KOPT-K1 (cell line): ENCODE results near the gene ZNF580.

Experiments used
- H3K27ac ChIP-seq: fragments of 200-600 bp; sonication (generic); 2 replicates; pipeline ENCODE4 v1.5.1; 2016; ENCODE audit warnings: antibody characterized with exemption, mild to moderate bottlenecking, low read depth, low read length; ENCODE audit not compliant: poor library complexity, severe bottlenecking
- H3K36me3 ChIP-seq: fragments of 200-600 bp; sonication (generic); 2 replicates; pipeline ENCODE4 v1.5.1; 2017; ENCODE audit warnings: antibody characterized with exemption, mild to moderate bottlenecking, low read length, moderate library complexity; ENCODE audit not compliant: insufficient read depth
- H3K9me3 ChIP-seq: fragments of 200-600 bp; sonication (generic); 2 replicates; pipeline ENCODE4 v1.5.1; 2017; ENCODE audit warnings: antibody characterized with exemption, low read length, mild to moderate bottlenecking; ENCODE audit not compliant: insufficient read depth, poor library complexity, severe bottlenecking

Gene ZNF580

DNA sequence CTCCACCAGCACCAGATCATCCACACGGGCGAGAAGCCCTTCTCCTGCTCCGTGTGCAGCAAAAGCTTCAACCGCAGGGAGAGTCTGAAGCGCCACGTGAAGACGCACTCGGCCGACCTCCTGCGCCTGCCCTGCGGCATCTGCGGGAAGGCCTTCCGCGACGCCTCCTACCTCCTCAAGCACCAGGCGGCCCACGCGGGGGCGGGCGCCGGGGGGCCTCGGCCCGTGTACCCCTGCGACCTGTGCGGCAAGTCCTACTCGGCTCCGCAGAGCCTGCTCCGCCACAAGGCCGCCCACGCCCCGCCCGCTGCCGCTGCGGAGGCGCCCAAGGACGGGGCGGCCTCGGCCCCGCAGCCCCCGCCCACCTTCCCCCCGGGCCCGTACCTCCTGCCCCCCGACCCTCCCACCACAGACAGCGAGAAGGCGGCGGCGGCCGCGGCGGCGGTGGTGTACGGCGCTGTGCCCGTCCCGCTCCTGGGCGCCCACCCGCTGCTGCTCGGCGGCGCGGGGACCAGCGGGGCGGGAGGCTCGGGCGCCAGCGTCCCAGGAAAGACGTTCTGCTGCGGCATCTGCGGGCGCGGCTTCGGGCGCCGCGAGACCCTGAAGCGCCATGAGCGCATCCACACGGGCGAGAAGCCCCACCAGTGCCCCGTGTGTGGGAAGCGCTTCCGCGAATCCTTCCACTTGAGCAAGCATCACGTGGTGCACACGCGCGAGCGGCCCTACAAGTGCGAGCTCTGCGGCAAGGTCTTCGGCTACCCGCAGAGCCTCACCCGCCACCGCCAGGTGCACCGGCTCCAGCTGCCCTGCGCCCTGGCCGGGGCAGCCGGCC, 25.9 kb upstream of the ZNF580 start:
- Histone ChIP-seq H3K9me3 (no peaks in the 10 kb centered on the region), H3K36me3 (peaks cover 38% of the 10 kb centered on the region), H3K27ac (no peak overlapping the region)

DNA sequence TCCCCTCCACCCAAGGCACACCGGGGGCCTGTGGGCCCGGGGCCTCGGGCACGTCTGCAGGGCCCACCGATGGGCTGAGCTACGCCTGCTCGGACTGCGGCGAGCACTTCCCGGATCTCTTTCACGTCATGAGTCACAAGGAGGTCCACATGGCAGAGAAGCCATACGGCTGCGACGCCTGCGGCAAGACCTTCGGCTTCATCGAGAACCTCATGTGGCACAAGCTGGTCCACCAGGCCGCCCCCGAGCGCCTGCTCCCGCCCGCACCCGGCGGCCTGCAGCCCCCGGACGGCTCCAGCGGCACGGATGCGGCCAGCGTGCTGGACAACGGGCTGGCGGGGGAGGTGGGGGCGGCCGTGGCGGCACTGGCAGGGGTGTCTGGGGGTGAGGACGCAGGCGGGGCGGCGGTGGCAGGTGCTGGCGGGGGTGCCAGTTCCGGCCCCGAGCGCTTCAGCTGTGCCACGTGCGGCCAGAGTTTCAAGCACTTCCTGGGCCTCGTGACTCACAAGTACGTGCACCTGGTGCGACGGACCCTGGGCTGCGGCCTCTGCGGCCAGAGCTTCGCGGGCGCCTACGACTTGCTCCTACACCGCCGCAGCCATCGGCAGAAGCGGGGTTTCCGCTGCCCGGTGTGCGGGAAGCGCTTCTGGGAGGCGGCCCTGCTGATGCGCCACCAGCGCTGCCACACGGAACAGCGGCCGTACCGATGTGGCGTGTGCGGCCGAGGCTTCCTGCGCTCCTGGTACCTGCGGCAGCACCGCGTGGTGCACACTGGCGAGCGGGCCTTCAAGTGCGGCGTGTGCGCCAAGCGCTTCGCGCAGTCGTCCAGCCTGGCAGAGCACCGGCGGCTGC, 25.0 kb upstream of the ZNF580 start:
- no peak overlapping the region for H3K27ac ChIP-seq
- H3K9me3 ChIP-seq, result no peaks in the 10 kb centered on the region
- H3K36me3 ChIP-seq, result peaks cover 32% of the 10 kb centered on the region

DNA sequence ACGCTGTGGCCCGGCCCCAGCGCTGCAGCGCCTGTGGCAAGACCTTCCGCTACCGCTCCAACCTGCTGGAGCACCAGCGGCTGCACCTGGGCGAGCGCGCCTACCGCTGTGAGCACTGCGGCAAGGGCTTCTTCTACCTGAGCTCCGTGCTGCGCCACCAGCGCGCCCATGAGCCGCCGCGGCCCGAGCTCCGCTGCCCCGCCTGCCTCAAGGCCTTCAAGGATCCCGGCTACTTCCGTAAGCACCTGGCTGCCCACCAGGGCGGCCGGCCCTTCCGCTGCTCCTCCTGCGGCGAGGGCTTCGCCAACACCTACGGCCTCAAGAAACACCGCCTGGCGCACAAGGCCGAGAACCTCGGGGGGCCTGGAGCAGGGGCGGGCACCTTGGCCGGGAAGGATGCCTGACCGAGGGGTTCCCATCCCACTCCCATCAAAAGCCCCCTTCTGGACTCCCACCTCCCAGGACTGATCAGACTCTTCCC, 24.4 kb upstream of the ZNF580 start:
- Histone ChIP-seq H3K27ac (no peak overlapping the region), H3K36me3 (peaks cover 32% of the 10 kb centered on the region), H3K9me3 (no peaks in the 10 kb centered on the region)

DNA sequence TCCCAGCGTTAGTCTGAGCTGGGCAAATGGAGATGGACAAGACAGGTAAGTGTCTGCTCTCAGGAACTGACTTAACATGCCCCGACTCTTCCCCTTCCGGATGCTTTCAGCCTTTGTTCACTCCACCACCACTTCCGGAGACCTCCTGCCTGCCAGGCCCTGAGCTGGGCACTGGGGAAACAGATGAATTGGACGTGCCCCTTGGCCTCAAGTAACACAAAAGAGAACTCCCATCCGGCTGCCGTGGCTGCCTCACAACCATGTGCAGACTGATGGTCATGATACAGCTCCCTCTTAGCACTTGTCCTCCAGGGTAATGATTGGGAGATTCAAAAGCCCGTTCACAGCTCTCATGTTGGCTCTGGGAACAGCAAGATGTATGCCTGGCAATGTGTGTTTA, 23.4 kb upstream of the ZNF580 start:
- Histone ChIP-seq H3K27ac (no peak overlapping the region), H3K36me3 (peaks cover 29% of the 10 kb centered on the region), H3K9me3 (no peaks in the 10 kb centered on the region)

DNA sequence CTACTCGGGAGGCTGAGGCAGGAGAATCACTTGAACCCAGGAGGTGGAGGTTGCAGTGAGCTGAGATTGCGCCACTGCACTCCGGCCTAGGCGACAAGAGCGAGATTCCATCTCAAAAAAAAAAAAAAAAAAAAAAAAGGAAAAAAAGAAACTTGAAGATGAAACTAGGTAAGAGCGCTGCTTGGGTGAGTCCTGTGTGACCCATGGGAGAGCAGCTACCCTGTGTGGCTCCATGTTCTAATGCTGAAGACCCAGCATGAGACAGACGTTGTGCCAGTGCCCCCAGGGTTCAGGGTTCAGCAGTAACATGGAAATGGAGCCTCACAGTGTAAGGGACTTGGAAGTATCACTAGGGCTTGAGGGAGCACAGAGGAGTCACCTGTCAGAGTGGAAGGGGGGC, 22.4 kb upstream of the ZNF580 start:
- H3K36me3 ChIP-seq, result peaks cover 29% of the 10 kb centered on the region
- H3K9me3 ChIP-seq, result no peaks in the 10 kb centered on the region
- H3K27ac ChIP-seq, result no peak overlapping the region

DNA sequence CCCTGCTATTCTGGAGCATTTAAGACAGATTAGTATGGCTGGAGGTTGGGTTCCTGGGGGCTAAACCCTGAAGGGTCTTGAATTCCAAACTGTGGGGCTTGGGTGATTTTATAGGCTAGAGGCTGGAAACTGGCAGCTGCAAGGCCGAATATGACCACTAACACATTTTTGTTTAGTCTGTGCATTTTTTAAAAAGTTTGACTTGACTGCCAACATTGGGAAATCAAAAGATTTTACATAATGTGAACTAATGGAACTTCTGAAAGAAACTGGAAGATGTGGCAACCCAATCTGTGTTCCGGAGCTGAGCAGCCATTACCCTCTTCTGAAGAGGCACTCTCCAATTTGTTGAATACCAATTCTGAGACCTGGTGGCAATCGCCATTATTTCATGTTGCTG, 21.5 kb upstream of the ZNF580 start:
- no peaks in the 10 kb centered on the region for H3K9me3 ChIP-seq
- H3K27ac ChIP-seq, result no peak overlapping the region
- H3K36me3 ChIP-seq, result peaks cover 29% of the 10 kb centered on the region

DNA sequence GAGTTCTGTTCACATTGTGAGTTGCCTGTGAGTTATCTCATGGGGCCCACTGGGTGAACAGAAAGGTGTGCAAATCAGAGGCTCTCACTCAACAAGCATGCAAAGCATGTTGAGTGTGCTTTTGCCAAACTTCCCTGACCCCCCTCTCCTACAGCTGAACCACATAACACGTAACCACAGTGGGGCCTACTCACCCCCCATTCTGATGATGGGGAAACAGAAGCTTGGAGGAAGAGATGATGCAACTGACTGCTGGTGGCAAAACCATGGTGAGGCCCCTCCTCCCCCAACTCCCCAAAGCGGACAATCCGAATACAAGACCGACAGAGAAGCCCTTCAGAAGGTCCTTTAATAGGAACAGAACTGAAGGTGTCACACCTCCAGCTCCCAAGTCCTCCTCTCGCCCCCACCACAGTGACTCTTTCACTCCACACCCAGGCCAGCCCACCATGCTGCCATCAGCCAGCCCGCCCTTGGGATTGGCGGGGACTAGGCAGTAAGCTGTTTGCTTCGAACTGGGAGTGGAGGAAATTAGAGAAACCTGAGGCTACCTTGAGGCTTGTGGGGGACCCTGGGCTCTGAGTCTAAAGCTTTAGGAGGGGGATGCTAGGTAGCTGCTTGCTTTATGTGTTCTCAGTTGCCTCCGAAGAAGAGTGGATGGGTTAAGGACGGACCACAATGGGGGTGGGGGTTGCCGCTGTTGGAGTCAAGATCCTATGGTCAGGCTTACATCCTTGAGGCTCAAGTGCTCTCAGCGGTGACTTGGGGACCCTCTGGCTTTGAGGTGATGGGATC, 20.2 kb upstream of the ZNF580 start:
- Histone ChIP-seq H3K36me3 (peaks cover 24% of the 10 kb centered on the region), H3K27ac (no peak overlapping the region)

DNA sequence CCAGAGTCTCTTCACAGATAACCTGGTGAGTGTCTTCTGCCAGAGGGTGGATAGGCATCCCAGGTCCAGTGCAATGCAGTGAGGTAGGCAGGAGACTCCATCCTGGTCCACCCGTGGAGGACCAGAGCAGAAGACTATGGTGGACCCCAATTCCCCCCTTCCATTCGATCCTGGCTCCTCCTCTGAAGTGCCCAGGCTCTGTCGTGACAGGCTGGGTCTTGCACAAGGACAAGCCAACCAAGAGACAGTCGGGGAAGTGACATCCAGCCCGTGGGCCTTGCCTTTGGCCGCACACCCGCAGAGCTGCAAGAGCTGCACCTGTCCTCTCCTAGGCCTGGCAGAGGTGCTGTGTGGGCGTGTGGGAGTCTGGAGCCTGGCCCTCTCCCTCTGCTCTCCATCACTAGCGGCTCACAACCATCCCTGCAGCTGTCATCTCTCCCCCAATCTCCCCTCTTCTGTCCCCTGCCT, 19.6 kb upstream of the ZNF580 start:
- Histone ChIP-seq H3K9me3 (no peaks in the 10 kb centered on the region), H3K36me3 (peaks cover 18% of the 10 kb centered on the region), H3K27ac (no peak overlapping the region)

More for the DNA sequence above, 20.2 kb upstream of the ZNF580 start:
- no peaks in the 10 kb centered on the region for H3K9me3 ChIP-seq

DNA sequence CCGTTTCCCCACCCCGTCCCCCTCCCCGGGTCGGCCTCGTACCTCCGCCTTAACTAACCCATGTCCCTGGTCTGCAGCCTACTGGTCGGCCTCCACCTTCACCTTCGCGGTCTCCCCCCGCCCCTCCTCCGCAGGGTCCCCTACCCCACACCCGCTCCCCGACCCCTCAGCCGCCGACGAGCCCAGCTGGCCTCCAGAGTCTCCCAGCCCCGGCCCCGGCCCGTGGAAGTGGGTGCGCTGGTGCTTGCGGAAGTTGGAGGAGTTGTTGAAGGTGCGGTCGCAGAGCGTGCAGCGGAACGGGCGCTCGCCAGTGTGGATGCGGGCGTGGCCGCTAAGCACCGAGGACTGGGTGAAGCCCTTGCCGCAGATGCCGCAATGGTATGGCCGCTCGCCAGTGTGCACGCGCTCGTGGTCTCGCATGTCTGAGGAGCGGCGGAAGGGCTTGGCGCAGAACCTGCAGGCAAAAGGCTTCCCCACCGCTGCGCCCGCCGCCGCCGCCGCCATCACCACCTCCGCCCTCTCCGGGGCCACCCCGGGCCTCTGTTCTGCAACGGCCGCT, 19.1 kb upstream of the ZNF580 start:
- Histone ChIP-seq H3K9me3 (no peaks in the 10 kb centered on the region), H3K27ac (no peak overlapping the region)

DNA sequence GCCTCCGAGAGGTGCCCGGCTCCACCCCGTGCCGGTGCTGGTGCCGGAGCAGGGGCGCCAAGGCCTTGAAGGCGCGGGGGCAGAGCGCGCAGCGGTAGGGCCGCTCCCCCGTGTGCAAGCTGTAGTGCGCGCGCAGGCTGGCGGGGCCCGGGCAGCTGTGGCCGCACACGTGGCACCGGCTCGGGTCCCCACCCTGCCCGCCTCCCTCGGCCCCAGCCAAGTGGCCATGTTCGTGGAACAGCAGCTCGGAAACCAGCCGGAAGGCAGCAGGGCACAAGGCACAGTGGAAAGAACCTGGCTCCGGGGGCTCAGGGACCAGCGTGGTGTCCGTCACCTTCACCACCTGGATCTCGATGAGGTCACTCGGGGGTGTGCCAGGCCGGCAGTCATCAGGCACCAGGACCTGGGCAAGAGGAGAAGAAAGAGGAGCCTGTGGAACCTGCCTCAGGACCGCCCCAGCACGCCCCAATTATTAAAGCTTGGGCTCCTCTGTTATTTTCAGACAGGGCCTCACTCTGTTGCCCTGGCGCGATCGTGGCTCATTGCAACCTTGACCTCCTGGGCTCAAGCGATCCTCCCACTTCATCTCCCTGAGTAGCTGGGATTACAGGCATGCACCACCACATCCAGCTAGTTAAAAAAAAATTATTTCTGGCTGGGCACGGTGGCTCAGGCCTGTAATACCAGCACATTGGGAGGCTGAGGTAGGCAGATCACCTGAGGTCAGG, 18.4 kb upstream of the ZNF580 start:
- peaks cover 7% of the 10 kb centered on the region for H3K36me3 ChIP-seq
- H3K27ac ChIP-seq, result no peak overlapping the region

More for the DNA sequence above, 19.1 kb upstream of the ZNF580 start:
- H3K36me3 ChIP-seq, result peaks cover 13% of the 10 kb centered on the region

DNA sequence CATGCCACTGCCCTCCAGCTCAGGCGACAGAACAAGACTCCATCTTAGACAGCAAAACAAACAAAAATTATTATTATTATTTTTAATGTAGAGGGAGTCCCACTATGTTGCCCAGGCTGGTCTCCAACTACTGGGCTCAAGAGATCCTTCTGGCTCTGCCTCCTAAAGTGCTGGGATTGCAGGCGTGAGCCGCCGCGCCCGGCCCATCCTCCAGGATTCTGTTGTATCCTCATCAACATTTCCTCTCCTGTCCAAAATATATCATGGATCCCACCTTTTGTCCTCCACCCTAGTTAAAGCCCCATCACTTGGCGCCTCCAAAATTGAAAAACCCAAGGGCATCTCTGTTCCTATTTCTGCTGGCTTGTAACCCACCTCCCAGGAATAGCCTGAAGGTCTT, 17.7 kb upstream of the ZNF580 start:
- Histone ChIP-seq H3K27ac (no peak overlapping the region), H3K9me3 (no peaks in the 10 kb centered on the region), H3K36me3 (no peaks in the 10 kb centered on the region)

More for the DNA sequence above, 18.4 kb upstream of the ZNF580 start:
- no peaks in the 10 kb centered on the region for H3K9me3 ChIP-seq

DNA sequence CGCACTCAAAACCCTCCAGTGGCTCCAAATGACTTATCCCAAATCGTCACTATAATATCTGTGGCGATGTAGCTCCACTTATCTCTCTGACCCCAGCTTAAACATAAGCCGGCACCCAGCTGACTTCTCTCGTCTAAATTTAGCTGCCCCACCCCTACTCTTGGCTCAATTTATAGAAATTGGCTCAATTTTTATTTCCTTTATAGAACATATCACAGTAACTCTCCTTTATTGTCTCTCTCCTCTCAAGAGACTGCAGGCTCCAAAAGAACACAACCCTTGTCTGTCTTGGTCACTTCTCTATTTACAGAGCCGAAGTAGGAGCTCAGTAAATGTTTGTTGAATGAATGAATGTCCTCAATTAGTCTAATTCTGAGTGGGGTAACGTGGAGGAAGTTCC, 17.2 kb upstream of the ZNF580 start:
- Histone ChIP-seq H3K27ac (no peak overlapping the region), H3K36me3 (no peaks in the 10 kb centered on the region), H3K9me3 (no peaks in the 10 kb centered on the region)

DNA sequence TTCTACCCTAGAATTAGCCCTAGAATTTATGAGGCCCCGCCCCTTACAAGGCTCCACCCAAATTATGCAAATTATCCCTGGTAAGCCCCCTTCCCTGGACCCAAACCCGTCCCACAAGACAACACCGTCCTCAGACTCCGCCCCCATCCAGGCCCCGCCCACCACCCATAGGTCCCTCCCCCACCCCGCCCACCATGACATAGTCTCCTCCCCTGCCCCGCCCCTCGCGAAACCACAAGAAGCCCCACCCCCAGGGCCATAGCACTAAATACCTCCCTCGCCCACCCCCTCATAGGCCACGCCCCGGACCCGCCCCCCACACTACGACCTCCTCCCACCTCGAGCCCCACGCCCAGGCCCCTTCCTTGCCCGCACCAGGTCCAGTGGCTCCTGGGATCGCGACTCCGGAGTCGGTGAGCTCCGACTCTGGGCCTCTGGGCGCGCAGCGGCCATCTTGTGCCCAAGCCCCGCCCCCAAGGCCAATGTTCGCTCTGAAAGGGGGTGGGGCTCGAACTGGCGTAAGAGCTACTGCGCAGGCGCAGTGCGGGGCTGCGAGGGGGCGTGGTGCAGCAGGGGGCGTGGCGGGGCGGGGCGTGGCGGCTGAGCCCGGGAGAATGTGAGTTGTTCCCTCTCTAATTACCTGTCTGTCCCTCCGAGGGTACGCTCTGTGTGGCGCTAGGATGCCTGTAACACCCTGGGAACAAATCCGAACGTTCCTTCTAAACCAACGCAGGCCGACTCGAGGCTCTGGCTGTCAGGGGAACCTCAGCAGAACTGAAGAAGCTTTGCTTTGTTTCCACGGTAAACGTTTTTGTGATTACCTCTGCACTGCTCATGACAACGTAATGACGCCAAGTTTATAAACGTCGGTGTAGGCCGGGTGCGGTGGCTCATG, 16.4 kb upstream of the ZNF580 start, which contains the start of gene ZNF784:
ZNF784 (minus strand) TSS at position 458 of the 895 bp plus-strand sequence; CDS start at position 453, 5 bp downstream.
- H3K9me3 ChIP-seq, result no peaks in the 10 kb centered on the region
- H3K27ac ChIP-seq, result peak within 1 kb of the TSS; percentile 69
- no peaks in the 10 kb centered on the region for H3K36me3 ChIP-seq
